HG03565 (cell line): ENCODE results near the gene ARID2.

ENCODE experiments used
- ATAC-seq: cut with Tn5 transposase; IDR thresholded peaks from one replicate; pipeline ENCODE4 v1.9.1; 2021; ENCODE audit warnings: mild to moderate bottlenecking, moderate library complexity; ENCODE audit not compliant: unreplicated experiment

The ARID2 gene

DNA sequence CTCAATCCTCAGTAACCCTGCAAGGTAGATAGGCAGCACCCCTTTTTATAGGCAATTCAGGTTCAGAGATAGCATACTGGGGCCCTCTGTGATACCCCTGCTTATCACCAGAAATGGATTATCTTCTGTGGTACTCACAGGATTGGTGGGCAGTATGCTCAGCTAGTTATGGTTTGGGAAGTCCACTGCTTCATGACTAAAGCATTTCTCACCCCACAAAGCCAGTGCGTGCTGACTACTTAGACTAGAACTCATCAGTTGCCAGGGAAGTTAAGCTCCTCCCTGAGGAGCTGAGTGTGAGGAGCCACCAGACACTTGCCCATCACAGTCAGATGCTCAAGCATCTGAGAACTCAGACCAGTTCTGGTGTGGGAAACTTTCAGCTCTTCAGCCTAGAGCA is 184.6 kb downstream of the ARID2 start:
- ATAC-seq = no peak

DNA sequence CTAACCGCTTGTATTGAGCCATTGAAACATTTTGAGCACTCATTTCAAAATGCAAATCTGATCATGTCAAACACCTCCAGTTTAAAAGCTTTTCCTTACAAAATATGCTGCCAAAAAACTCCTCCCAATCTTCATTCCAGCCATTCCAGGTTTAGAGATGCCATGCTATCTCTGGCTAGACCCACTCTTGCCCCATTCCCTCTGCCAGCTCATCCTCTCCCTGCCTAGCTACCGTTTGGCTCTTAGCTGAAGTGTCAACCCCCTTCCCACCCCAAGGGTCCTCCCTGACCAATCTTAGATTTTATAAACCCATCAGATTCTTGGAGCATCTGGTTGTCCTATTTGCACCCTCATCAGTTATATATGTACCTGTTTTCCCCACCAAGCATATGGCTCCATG is 185.9 kb downstream of the ARID2 start:
- ATAC-seq = no peak

DNA sequence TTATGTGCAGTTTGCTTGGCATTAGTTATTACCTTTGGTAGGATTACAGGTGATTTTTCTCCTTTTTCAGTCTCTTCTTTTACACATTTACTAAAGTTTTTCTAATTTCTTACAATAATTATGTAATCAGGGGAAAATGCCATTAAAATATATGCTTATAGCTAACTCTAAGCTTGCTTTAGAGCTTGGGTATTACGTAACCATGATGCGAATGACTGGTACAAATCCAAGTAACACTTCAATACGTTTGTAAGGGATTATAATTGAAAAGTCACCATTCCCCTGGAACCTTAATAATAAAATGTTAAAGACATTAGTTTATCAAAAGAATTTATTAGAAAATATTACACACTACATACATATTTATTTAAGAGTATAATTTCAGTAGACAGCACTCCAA is 189.3 kb downstream of the ARID2 start:
- ATAC-seq = no peak

DNA sequence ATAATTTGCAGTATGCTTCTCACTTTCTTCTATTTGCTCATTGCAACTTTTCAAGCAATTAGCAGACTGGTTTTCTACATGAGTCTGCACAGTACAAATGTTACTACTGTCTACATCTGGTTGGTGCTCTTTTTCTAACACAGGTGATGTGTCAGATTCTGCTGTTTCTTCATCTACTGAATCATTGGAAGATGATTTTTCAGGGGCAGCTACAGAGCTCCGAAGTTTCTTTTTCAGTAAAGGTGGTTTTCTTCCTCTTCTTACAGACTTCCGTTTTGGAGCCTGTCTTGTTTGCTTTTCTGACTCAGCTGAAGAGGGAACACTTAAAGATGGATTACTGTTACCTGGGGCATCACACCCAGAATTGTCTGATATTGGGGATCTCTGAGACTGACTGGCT is 198.8 kb downstream of the ARID2 start:
- no peak for ATAC-seq

DNA sequence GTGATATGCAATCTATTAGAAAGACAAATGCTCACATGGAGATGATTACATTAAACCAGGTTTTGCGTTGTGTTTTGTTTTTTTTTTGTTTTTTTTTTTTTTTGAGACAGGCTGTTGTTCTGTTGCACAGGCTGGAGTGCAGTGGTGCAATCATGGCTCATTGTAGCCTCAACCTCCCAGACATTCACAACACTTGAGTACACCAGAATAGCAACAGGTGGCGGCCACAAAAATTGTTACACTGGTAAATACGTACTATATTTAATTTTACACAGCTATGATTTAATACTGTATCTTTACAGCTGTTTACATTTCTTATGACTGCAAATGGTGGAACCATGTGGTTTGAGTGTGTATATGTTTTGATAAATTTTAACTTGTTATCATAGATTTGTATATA is 200.9 kb downstream of the ARID2 start:
- no peak for ATAC-seq

DNA sequence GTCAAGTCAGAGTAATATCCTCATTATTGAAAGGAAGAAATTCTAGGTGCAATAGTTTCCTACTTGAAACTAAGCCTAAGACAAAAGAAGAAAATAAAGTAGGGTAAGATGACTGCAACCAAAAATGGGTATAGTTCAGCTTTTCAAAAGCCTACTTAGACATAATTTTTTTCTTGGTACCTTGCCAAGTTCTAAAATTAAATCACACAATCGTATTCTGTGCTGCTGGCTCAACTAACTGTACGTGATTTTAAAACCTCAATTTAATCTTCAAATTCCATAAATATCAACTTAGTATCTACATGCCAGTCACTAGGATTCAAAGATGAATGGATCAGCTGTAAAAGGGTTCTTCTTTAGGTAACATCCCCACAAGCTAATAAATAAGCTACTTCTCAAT is 204.0 kb downstream of the ARID2 start:
- no peak for ATAC-seq

DNA sequence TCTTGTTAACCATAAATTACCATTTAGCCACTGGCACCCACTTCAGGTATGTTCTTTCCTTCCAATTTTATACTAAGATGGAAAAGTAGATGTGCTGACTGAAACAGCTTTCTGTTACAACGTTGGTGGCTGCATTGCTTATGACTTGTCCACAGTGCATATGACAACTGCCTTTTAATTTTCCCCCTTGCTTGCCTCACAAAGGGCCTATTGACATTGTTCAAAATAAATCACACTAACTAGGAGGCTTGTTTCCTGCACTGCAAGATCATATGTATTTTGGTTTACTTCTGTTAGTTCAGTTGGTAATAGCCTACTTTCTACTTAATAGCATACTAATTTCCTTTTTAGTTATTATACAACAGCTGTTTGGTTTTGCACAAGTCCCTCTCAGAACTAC is 205.4 kb downstream of the ARID2 start:
- ATAC-seq = no peak

DNA sequence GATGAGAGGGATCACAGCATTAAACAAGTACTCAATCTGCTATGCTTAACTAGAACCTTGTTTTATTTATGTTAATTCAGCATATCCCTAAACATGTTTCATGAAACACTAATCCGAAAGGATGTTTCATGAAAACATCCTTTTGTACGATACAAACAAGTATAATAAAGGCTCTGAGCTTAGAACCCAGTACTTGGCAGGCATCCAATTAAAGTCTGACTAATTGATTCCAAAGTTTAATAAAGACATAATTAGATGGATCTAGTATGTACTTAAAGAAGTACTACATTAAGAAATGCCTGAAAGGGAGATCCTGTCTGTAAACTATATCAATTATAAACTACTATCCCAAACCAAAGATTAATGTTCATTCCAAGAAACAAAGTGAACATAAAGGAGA is 209.1 kb downstream of the ARID2 start:
- ATAC-seq = no peak

DNA sequence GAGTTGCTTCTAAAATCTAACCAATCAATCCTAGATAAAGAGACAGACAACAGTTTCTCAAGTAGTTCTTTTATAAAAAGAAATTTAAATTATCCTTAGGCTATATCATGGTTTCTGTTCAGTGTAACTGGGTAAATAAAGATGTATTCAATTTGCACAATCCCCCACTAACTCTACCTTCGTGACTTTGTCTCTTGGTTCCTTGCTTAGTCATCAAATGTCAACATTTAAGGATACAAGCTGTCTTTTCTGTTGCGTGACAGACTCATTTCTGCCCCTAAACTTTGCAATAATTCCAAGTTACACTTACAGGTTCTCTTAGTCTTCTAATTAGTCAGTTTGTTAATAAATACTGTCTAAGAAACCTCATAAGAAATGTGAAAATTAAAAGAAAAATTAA is 210.3 kb downstream of the ARID2 start:
- no peak for ATAC-seq

DNA sequence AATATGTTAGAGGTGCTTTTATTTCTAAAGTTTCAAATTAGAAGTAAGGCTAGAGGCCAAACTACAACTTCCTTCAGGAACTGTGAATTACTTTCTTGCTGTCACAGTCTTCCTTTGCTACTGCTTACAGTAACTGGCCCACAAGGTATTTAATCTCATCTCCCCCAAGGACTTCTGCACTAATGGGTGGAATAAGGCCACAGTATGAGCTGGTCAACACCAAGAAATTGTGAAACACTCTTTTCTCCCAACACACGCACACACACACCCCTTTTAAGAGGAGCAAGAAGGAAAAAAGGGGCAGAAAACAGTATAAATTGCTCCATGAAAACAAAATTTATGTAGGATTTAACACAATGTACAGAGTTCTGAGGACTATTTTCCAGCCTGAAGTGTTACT is 215.3 kb downstream of the ARID2 start:
- ATAC-seq = no peak

DNA sequence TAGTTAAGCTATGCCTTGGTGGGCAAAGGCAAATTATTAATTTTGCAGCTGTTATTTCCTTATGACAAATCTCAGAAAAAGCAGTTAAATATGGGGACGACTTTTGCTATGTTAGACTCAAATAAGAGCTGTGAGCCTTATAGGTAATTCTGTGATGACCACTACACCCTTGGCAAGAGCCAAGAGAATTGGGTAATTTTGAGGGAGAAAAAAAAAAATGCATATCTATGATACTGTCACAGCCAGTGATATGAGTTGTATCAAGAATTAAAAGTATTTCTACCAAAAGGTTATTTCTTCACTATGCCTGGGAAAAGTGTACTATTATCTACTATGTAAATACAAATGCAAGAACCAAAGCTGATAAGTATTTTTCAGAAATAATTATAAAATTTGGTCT is 216.9 kb downstream of the ARID2 start:
- ATAC-seq = no peak

DNA sequence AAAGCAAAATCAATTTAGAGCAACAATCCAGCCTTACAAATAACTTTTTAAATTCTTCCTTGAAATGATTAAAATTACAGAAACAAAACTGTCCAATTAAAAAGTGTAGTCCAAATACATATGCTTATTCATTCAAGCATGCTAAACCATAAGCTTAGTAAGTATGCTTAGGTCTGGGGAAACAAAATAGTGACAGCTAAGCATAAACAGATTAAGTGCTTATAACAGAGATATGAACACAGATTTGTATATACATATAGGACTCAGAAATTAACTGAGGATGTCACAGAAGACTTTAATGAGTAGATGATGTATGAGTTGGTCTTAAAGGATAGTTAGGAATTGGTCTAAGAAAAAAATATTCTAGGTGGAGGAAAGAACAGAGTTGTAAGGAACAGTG is 219.0 kb downstream of the ARID2 start:
- ATAC-seq = no peak
